ENCODE data around the gene GALNT8.

Gene GALNT8

GRCh38 chr12:4796694-4797482 is 76.7 kb downstream of the GALNT8 start:
- H3K4me1 ChIP-seq (ENCODE audit: control insufficient read depth, insufficient read depth, low read length): no peaks in the 10 kb centered on the region
- H3K36me3 ChIP-seq (ENCODE audit: control insufficient read depth, insufficient read depth, low read length): no peaks in the 10 kb centered on the region
- H3K27ac ChIP-seq (ENCODE audit: low read depth, low read length): no peak overlapping the region
- H3K4me3 ChIP-seq (ENCODE audit: low read depth, low read length): no peak overlapping the region
- no peak overlapping the region for H3K9ac ChIP-seq (ENCODE audit: low read length)
- peaks cover 3% of the 10 kb centered on the region; the same call in 1 of the 2 replicates for H3K9me3 ChIP-seq (ENCODE audit: control insufficient read depth, insufficient read depth, low read depth, low read length)
- no peaks in the 10 kb centered on the region for H3K27me3 ChIP-seq (ENCODE audit: control insufficient read depth, insufficient read depth, low read length)

GRCh38 chr12:4800555-4800954 is 80.4 kb downstream of the GALNT8 start:
- no peaks in the 10 kb centered on the region for H3K4me1 ChIP-seq (ENCODE audit: control insufficient read depth, insufficient read depth, low read length)
- no peak overlapping the region for H3K4me3 ChIP-seq (ENCODE audit: low read depth, low read length)
- no peaks in the 10 kb centered on the region for H3K27me3 ChIP-seq (ENCODE audit: control insufficient read depth, insufficient read depth, low read length)
- no peaks in the 10 kb centered on the region for H3K36me3 ChIP-seq (ENCODE audit: control insufficient read depth, insufficient read depth, low read length)
- H3K9me3 ChIP-seq (ENCODE audit: control insufficient read depth, insufficient read depth, low read depth, low read length): no peaks in the 10 kb centered on the region
- H3K9ac ChIP-seq (ENCODE audit: low read length): no peak overlapping the region
- no peak overlapping the region for H3K27ac ChIP-seq (ENCODE audit: low read depth, low read length)

GRCh38 chr12:4802841-4803240 is 82.6 kb downstream of the GALNT8 start:
- H3K9ac ChIP-seq (ENCODE audit: low read length): no peak overlapping the region
- peaks cover 17% of the 10 kb centered on the region for H3K27me3 ChIP-seq (ENCODE audit: control insufficient read depth, insufficient read depth, low read length)
- no peaks in the 10 kb centered on the region for H3K9me3 ChIP-seq (ENCODE audit: control insufficient read depth, insufficient read depth, low read depth, low read length)
- no peaks in the 10 kb centered on the region for H3K36me3 ChIP-seq (ENCODE audit: control insufficient read depth, insufficient read depth, low read length)
- no peaks in the 10 kb centered on the region for H3K4me1 ChIP-seq (ENCODE audit: control insufficient read depth, insufficient read depth, low read length)
- H3K27ac ChIP-seq (ENCODE audit: low read depth, low read length): no peak overlapping the region
- no peak overlapping the region for H3K4me3 ChIP-seq (ENCODE audit: low read depth, low read length)

- Histone ChIP-seq H3K9me3 (ENCODE audit: control insufficient read depth, insufficient read depth, low read depth, low read length) (no peaks in the 10 kb centered on the region), H3K27me3 (ENCODE audit: control insufficient read depth, insufficient read depth, low read length) (peaks cover 54% of the 10 kb centered on the region), H3K27ac (ENCODE audit: low read depth, low read length) (no peak overlapping the region), H3K4me1 (ENCODE audit: control insufficient read depth, insufficient read depth, low read length) (peaks cover 6% of the 10 kb centered on the region), H3K36me3 (ENCODE audit: control insufficient read depth, insufficient read depth, low read length) (no peaks in the 10 kb centered on the region), H3K4me3 (ENCODE audit: low read depth, low read length) (no peak overlapping the region), H3K9ac (ENCODE audit: low read length) (no peak overlapping the region)
Observed at GRCh38 chr12:4806439-4807115, 86.4 kb downstream of the GALNT8 start.

GRCh38 chr12:4807116-4807783 is 87.0 kb downstream of the GALNT8 start:
- Histone ChIP-seq H3K4me3 (ENCODE audit: low read depth, low read length) (no peak overlapping the region), H3K4me1 (ENCODE audit: control insufficient read depth, insufficient read depth, low read length) (peaks cover 6% of the 10 kb centered on the region), H3K9ac (ENCODE audit: low read length) (no peak overlapping the region), H3K27me3 (ENCODE audit: control insufficient read depth, insufficient read depth, low read length) (peaks cover 59% of the 10 kb centered on the region), H3K9me3 (ENCODE audit: control insufficient read depth, insufficient read depth, low read depth, low read length) (no peaks in the 10 kb centered on the region), H3K36me3 (ENCODE audit: control insufficient read depth, insufficient read depth, low read length) (no peaks in the 10 kb centered on the region), H3K27ac (ENCODE audit: low read depth, low read length) (no peak overlapping the region)

- Histone ChIP-seq H3K9ac (ENCODE audit: low read length) (no peak overlapping the region), H3K4me3 (ENCODE audit: low read depth, low read length) (no peak overlapping the region), H3K9me3 (ENCODE audit: control insufficient read depth, insufficient read depth, low read depth, low read length) (no peaks in the 10 kb centered on the region), H3K36me3 (ENCODE audit: control insufficient read depth, insufficient read depth, low read length) (no peaks in the 10 kb centered on the region), H3K4me1 (ENCODE audit: control insufficient read depth, insufficient read depth, low read length) (peaks cover 6% of the 10 kb centered on the region), H3K27ac (ENCODE audit: low read depth, low read length) (no peak overlapping the region), H3K27me3 (ENCODE audit: control insufficient read depth, insufficient read depth, low read length) (peaks cover 63% of the 10 kb centered on the region)
Observed at GRCh38 chr12:4807813-4808212, 87.6 kb downstream of the GALNT8 start.

- no peaks in the 10 kb centered on the region for H3K36me3 ChIP-seq (ENCODE audit: control insufficient read depth, insufficient read depth, low read length)
Observed at GRCh38 chr12:4809013-4809448, 88.8 kb downstream of the GALNT8 start.

GRCh38 chr12:4809449-4810218 is 89.4 kb downstream of the GALNT8 start:
- Histone ChIP-seq H3K36me3 (ENCODE audit: control insufficient read depth, insufficient read depth, low read length) (no peaks in the 10 kb centered on the region), H3K4me3 (ENCODE audit: low read depth, low read length) (peak overlapping the region; percentile 85), H3K27ac (ENCODE audit: low read depth, low read length) (no peak overlapping the region), H3K4me1 (ENCODE audit: control insufficient read depth, insufficient read depth, low read length) (peaks cover 6% of the 10 kb centered on the region), H3K9me3 (ENCODE audit: control insufficient read depth, insufficient read depth, low read depth, low read length) (no peaks in the 10 kb centered on the region), H3K27me3 (ENCODE audit: control insufficient read depth, insufficient read depth, low read length) (peaks cover 64% of the 10 kb centered on the region), H3K9ac (ENCODE audit: low read length) (peak overlapping the region; percentile 71)

More at GRCh38 chr12:4809013-4809448, 88.8 kb downstream of the GALNT8 start:
- Histone ChIP-seq H3K27me3 (ENCODE audit: control insufficient read depth, insufficient read depth, low read length) (peaks cover 63% of the 10 kb centered on the region), H3K27ac (ENCODE audit: low read depth, low read length) (no peak overlapping the region), H3K4me1 (ENCODE audit: control insufficient read depth, insufficient read depth, low read length) (peaks cover 6% of the 10 kb centered on the region), H3K4me3 (ENCODE audit: low read depth, low read length) (peak overlapping the region; percentile 85), H3K9me3 (ENCODE audit: control insufficient read depth, insufficient read depth, low read depth, low read length) (no peaks in the 10 kb centered on the region), H3K9ac (ENCODE audit: low read length) (peak overlapping the region; percentile 71)

GRCh38 chr12:4810219-4810671 is 90.0 kb downstream of the GALNT8 start:
- peak overlapping the region; percentile 85 for H3K4me3 ChIP-seq (ENCODE audit: low read depth, low read length)

GRCh38 chr12:4812624-4813327 is 92.6 kb downstream of the GALNT8 start:
- Histone ChIP-seq H3K9me3 (ENCODE audit: control insufficient read depth, insufficient read depth, low read depth, low read length) (no peaks in the 10 kb centered on the region), H3K4me3 (ENCODE audit: low read depth, low read length) (no peak overlapping the region), H3K27ac (ENCODE audit: low read depth, low read length) (no peak overlapping the region), H3K9ac (ENCODE audit: low read length) (no peak overlapping the region), H3K4me1 (ENCODE audit: control insufficient read depth, insufficient read depth, low read length) (peaks cover 6% of the 10 kb centered on the region), H3K27me3 (ENCODE audit: control insufficient read depth, insufficient read depth, low read length) (peaks cover 49% of the 10 kb centered on the region), H3K36me3 (ENCODE audit: control insufficient read depth, insufficient read depth, low read length) (no peaks in the 10 kb centered on the region)

More at GRCh38 chr12:4810219-4810671, 90.0 kb downstream of the GALNT8 start:
- no peaks in the 10 kb centered on the region for H3K9me3 ChIP-seq (ENCODE audit: control insufficient read depth, insufficient read depth, low read depth, low read length)
- no peaks in the 10 kb centered on the region for H3K36me3 ChIP-seq (ENCODE audit: control insufficient read depth, insufficient read depth, low read length)
- H3K9ac ChIP-seq (ENCODE audit: low read length): no peak overlapping the region
- H3K27me3 ChIP-seq (ENCODE audit: control insufficient read depth, insufficient read depth, low read length): peaks cover 65% of the 10 kb centered on the region
- H3K27ac ChIP-seq (ENCODE audit: low read depth, low read length): no peak overlapping the region
- H3K4me1 ChIP-seq (ENCODE audit: control insufficient read depth, insufficient read depth, low read length): peaks cover 6% of the 10 kb centered on the region
